ENCODE results near the gene LPP. TPM values are rescaled to one million over a fixed set of nuclear protein-coding genes. Genes with fewer than 3 reads are reported as not detected.
A peak's percentile ranks its signal among the peaks of the same experiment; 100 is the strongest.

Gene LPP
- total RNA-seq, 1 donor, result 77.4 TPM

DNA sequence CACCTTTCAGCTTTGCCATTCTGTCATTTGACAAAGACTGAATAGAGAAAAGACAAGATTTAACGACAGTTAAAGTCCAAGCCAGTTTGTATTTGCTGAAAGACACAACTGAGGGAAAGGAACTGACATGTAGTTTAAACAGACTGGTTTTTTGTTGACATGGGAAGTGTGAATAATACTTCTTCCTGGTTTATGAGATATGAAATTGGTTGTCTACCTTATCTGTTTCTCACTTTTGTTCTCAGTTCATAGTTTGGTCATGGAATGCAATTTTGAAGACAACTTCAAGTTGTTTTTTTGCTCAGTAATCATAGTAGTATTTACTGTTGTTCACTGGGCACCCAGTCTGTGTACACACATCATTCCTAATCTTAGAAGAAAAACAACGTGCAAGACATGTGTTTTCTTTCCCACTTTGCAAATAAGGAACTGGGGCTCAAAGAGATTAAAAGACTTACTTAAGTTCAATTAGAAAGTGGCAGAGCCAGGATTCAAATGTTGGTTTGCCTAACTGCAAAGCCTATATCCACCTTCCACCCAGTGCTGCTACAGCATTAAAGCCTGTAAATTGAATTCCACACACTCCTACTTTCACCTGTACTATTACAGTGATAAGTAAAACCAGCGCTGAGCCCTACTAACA is 103.5 kb downstream of the LPP start:
- no peak for DNase-seq (ENCODE audit: insufficient read length, low spot score, missing footprints)
- Histone ChIP-seq H3K36me3 (ENCODE audit: insufficient read depth, low read length) (peaks cover 8% of the 10 kb centered on the region), H3K4me1 (ENCODE audit: insufficient read depth, low read length) (peaks cover 34% of the 10 kb centered on the region), H3K27ac (ENCODE audit: low read depth, low read length) (peak overlapping the region; percentile 23), H3K4me2 (ENCODE audit: insufficient read depth, low read length) (no peak overlapping the region), H3K79me2 (ENCODE audit: insufficient read depth, low read length) (peaks cover 77% of the 10 kb centered on the region), H2AFZ (ENCODE audit: low read length) (no peak overlapping the region), H3K9me3 (ENCODE audit: low read depth, low read length) (no peaks in the 10 kb centered on the region), H3K4me3 (ENCODE audit: insufficient read depth, low read length) (no peak overlapping the region), H4K20me1 (ENCODE audit: insufficient read depth, low read length) (no peaks in the 10 kb centered on the region), H3K27me3 (ENCODE audit: insufficient read depth, low read length) (no peaks in the 10 kb centered on the region)
- TF ChIP-seq, protein P1, sequence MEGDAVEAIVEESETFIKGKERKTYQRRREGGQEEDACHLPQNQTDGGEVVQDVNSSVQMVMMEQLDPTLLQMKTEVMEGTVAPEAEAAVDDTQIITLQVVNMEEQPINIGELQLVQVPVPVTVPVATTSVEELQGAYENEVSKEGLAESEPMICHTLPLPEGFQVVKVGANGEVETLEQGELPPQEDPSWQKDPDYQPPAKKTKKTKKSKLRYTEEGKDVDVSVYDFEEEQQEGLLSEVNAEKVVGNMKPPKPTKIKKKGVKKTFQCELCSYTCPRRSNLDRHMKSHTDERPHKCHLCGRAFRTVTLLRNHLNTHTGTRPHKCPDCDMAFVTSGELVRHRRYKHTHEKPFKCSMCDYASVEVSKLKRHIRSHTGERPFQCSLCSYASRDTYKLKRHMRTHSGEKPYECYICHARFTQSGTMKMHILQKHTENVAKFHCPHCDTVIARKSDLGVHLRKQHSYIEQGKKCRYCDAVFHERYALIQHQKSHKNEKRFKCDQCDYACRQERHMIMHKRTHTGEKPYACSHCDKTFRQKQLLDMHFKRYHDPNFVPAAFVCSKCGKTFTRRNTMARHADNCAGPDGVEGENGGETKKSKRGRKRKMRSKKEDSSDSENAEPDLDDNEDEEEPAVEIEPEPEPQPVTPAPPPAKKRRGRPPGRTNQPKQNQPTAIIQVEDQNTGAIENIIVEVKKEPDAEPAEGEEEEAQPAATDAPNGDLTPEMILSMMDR (IDR thresholded peaks at IDR 0.05; ENCODE audit: extremely low read depth, low read depth, low read length), result no peak

DNA sequence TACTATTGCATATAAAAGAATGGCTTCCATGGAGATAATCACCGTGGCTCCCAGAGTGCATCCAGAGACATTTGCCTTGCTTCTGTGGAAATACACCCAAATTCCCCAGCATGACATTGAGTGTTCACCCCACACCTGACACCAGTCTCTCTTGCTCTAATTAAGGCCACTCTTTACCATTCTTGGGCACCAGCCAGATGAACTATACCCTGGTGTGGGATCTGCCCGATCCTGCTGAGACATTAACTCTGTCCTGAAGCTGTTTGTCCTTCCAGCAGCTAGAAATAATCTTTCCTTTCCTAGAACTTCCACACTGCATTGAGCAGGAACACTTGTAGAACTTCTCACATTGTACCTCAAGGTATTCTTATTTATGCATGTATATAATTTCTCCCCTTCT is 105.2 kb downstream of the LPP start:
- H3K4me1 ChIP-seq (ENCODE audit: insufficient read depth, low read length), result peaks cover 51% of the 10 kb centered on the region
- no peak overlapping the region for H2AFZ ChIP-seq (ENCODE audit: low read length)
- no peak overlapping the region for H3K27ac ChIP-seq (ENCODE audit: low read depth, low read length)

DNA sequence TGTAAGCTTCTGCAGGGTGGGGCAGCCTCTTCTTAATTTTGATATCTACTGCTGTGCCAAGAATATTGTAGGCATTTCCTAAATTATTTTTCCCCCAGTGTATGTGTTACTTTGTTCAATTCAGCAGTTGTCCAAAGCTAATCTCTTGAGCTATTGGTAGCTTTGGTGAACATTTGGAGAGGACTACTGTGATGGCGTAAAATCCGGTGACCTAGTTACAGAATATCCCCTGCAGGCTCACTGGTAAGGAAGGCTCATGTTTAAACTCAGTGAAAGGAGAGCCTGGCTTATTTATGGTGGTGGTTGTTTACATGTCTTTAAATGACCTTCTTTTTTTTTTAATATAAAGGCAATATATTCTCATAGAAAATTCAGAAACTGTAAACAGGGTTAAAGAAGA is 105.6 kb downstream of the LPP start:
- Histone ChIP-seq H3K36me3 (ENCODE audit: insufficient read depth, low read length) (peaks cover 8% of the 10 kb centered on the region), H2AFZ (ENCODE audit: low read length) (no peak overlapping the region), H3K4me1 (ENCODE audit: insufficient read depth, low read length) (peaks cover 55% of the 10 kb centered on the region), H3K27ac (ENCODE audit: low read depth, low read length) (no peak overlapping the region), H3K27me3 (ENCODE audit: insufficient read depth, low read length) (no peaks in the 10 kb centered on the region), H3K9me3 (ENCODE audit: low read depth, low read length) (no peaks in the 10 kb centered on the region), H3K79me2 (ENCODE audit: insufficient read depth, low read length) (peaks cover 62% of the 10 kb centered on the region), H3K4me3 (ENCODE audit: insufficient read depth, low read length) (no peak overlapping the region), H3K4me2 (ENCODE audit: insufficient read depth, low read length) (no peak overlapping the region), H4K20me1 (ENCODE audit: insufficient read depth, low read length) (no peaks in the 10 kb centered on the region)
- TF ChIP-seq, protein P1 (IDR thresholded peaks at IDR 0.05; ENCODE audit: extremely low read depth, low read depth, low read length), result no peak
- no peak for DNase-seq (ENCODE audit: insufficient read length, low spot score, missing footprints)

More for the DNA sequence above, 105.2 kb downstream of the LPP start:
- TF ChIP-seq, protein P1 (IDR thresholded peaks at IDR 0.05; ENCODE audit: extremely low read depth, low read depth, low read length), result no peak
- H3K79me2 ChIP-seq (ENCODE audit: insufficient read depth, low read length), result peaks cover 66% of the 10 kb centered on the region
- DNase-seq (ENCODE audit: insufficient read length, low spot score, missing footprints), result no peak
- no peaks in the 10 kb centered on the region for H3K9me3 ChIP-seq (ENCODE audit: low read depth, low read length)
- H4K20me1 ChIP-seq (ENCODE audit: insufficient read depth, low read length), result no peaks in the 10 kb centered on the region
- H3K27me3 ChIP-seq (ENCODE audit: insufficient read depth, low read length), result no peaks in the 10 kb centered on the region
- H3K4me3 ChIP-seq (ENCODE audit: insufficient read depth, low read length), result no peak overlapping the region
- peaks cover 8% of the 10 kb centered on the region for H3K36me3 ChIP-seq (ENCODE audit: insufficient read depth, low read length)
- H3K4me2 ChIP-seq (ENCODE audit: insufficient read depth, low read length), result no peak overlapping the region

DNA sequence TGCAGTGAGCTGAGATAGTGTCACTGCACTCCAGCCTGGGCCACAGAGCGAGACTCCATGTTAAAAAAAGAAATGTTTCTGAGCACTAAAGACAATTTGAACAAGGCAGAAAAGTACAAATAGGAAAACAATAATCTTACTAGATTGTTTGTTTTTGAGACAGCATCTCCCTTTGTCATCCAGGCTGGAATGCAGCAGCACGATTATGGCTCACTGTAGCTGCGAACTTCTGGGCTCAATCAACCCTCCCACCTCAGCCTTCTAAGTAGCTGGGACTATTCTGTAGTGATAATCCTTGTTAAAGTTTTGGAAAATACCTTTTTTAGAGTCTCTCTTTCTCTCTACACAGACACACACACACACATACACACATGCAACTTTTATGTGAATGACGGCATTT is 107.1 kb downstream of the LPP start:
- DNase-seq (ENCODE audit: insufficient read length, low spot score, missing footprints), result no peak
- Histone ChIP-seq H3K27ac (ENCODE audit: low read depth, low read length) (peak overlapping the region; percentile 66), H2AFZ (ENCODE audit: low read length) (no peak overlapping the region), H3K9me3 (ENCODE audit: low read depth, low read length) (no peaks in the 10 kb centered on the region), H3K4me3 (ENCODE audit: insufficient read depth, low read length) (no peak overlapping the region), H3K4me1 (ENCODE audit: insufficient read depth, low read length) (peaks cover 69% of the 10 kb centered on the region), H3K79me2 (ENCODE audit: insufficient read depth, low read length) (peaks cover 55% of the 10 kb centered on the region), H3K36me3 (ENCODE audit: insufficient read depth, low read length) (no peaks in the 10 kb centered on the region), H3K27me3 (ENCODE audit: insufficient read depth, low read length) (no peaks in the 10 kb centered on the region), H4K20me1 (ENCODE audit: insufficient read depth, low read length) (no peaks in the 10 kb centered on the region), H3K4me2 (ENCODE audit: insufficient read depth, low read length) (no peak overlapping the region)
- TF ChIP-seq, protein P1 (IDR thresholded peaks at IDR 0.05; ENCODE audit: extremely low read depth, low read depth, low read length), result no peak
